Tibial nerve (tissue), 4 donors: ENCODE data around the gene PERM1.

Experiments
- CTCF ChIP-seq, 5 experiments: fragments of 200-600 bp in 3 of 5; fragments of 450-650 bp in 2 of 5; sonication (generic) in 3 of 5; IDR thresholded peaks; one replicate each; pipeline ENCODE4 v1.5.1; 2016 to 2019; ENCODE audit warnings: antibody characterized with exemption in 5 of 5, mild to moderate bottlenecking in 3 of 5, moderate library complexity in 2 of 5
- EP300 ChIP-seq, 2 donors: sonication (generic); formaldehyde crosslinking; IDR thresholded peaks; one replicate each; pipeline ENCODE4 v1.6.1; 2017; ENCODE audit warnings: antibody characterized with exemption in 2 of 2, mild to moderate bottlenecking in 1 of 2
- POLR2A ChIP-seq, 2 donors: fragments of 450-650 bp; IDR thresholded peaks; one replicate each; pipeline ENCODE4 v1.6.1; 2017; ENCODE audit warnings: antibody characterized with exemption in 2 of 2, mild to moderate bottlenecking in 2 of 2, moderate library complexity in 2 of 2

- TF ChIP-seq CTCF (IDR thresholded peaks at IDR 0.05) (no peak), POLR2A (IDR thresholded peaks at IDR 0.05) (no peak), EP300 (IDR thresholded peaks at IDR 0.05) (no peak)
These were observed 21.3 kb downstream of the PERM1 start, which contains the start of gene KLHL17 for GRCh38 chr1:960363-961131.
